HG02798 (cell line): ENCODE data around the gene RALGDS.
"Not testable (repeated sequence)": the region's sequence is repeated elsewhere in the genome, so short reads cannot be mapped to it uniquely, and the experiment has no call there.

ENCODE experiments used
- ATAC-seq: cut with Tn5 transposase; IDR thresholded peaks from one replicate; pipeline ENCODE4 v1.9.1; 2021; ENCODE audit warnings: mild to moderate bottlenecking; ENCODE audit not compliant: unreplicated experiment, poor library complexity

Gene RALGDS

GRCh38 chr9:133094351-133094750 lies 26.7 kb downstream of the RALGDS start:
- not testable (repeated sequence) for ATAC-seq

- no peak for ATAC-seq
These were observed 30.2 kb downstream of the RALGDS start for GRCh38 chr9:133090752-133091385.

- no peak for ATAC-seq
These were observed 30.9 kb downstream of the RALGDS start for GRCh38 chr9:133090187-133090586.

GRCh38 chr9:133089271-133089671 lies 31.8 kb downstream of the RALGDS start:
- no peak for ATAC-seq

GRCh38 chr9:133088756-133089155 lies 32.3 kb downstream of the RALGDS start:
- ATAC-seq: no peak

- no peak for ATAC-seq
These were observed 32.8 kb downstream of the RALGDS start for GRCh38 chr9:133088146-133088750.

- ATAC-seq: no peak
These were observed 33.5 kb downstream of the RALGDS start for GRCh38 chr9:133087429-133088145.

GRCh38 chr9:133086894-133087293 lies 34.1 kb downstream of the RALGDS start:
- ATAC-seq: no peak

GRCh38 chr9:133086212-133086860 lies 34.7 kb downstream of the RALGDS start:
- not testable (repeated sequence) for ATAC-seq

GRCh38 chr9:133083688-133084087 lies 37.4 kb downstream of the RALGDS start:
- not testable (repeated sequence) for ATAC-seq

GRCh38 chr9:133081957-133082644 lies 38.9 kb downstream of the RALGDS start:
- ATAC-seq: not testable (repeated sequence)

- not testable (repeated sequence) for ATAC-seq
These were observed 40.0 kb downstream of the RALGDS start for GRCh38 chr9:133080786-133081779.

GRCh38 chr9:133080161-133080560 lies 40.9 kb downstream of the RALGDS start:
- no peak for ATAC-seq

- no peak for ATAC-seq
These were observed 42.6 kb downstream of the RALGDS start for GRCh38 chr9:133078486-133078885.

GRCh38 chr9:133076691-133077090 lies 44.3 kb downstream of the RALGDS start:
- no peak for ATAC-seq

- no peak for ATAC-seq
These were observed 45.0 kb downstream of the RALGDS start for GRCh38 chr9:133075925-133076630.

- ATAC-seq: no peak
These were observed 46.9 kb downstream of the RALGDS start for GRCh38 chr9:133074111-133074651.
